Hippocampal formation (tissue), 2 donors: ENCODE measurements around the gene PLA2G5.

Source experiments
- DNase-seq, 2 donors: peaks; one replicate each; lab custom pipeline; 2025; lab: John Stamatoyannopoulos, UW

Gene PLA2G5

GRCh38 chr1:20068722-20069121 is 1.3 kb upstream of the PLA2G5 start:
- no peak for DNase-seq

DNA sequence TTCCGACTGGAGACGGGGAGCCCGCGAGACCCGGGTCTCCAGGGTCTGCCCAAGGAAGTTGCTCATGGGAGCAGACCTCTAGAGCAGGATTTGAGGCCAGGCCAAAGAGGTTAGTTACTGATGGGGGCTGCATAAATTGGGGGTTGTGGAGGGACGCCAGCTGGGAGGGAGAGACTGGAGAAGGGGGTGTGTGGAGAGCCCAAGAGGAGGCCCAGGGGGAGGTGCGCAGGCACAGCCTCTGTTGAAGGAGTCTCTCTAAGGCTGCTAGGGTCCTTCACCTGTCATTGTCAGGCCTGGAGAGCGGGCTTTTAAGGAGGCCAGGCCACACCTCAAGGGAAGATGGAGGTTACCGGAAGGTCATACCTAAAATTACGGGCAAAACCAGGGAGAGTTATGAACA is 363 bp downstream of the PLA2G5 start:
- DNase-seq: no peak

- no peak for DNase-seq
These were observed 1.4 kb downstream of the PLA2G5 start for GRCh38 chr1:20071416-20071815.

DNA sequence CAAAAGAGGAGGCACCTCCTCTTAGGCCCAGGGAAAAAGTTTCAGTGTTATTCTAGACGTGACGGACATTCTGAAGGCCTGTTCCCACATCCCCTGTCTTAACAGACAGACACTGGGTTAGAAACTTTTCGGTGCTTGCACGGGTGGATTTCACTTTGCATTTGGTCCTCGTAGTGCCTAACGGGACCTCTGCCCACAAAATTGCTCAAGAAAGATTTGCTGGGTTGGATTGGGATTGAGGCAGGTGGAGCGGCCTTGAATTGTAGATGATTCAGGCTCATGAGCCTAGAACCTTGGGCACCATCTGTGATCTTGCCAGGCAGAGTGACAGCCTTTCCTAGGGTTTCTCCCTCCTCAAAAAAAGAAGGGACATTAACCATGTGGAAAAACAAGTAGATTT is 2.8 kb downstream of the PLA2G5 start:
- DNase-seq: no peak

GRCh38 chr1:20073256-20073655 is 3.3 kb downstream of the PLA2G5 start:
- DNase-seq: no peak

DNA sequence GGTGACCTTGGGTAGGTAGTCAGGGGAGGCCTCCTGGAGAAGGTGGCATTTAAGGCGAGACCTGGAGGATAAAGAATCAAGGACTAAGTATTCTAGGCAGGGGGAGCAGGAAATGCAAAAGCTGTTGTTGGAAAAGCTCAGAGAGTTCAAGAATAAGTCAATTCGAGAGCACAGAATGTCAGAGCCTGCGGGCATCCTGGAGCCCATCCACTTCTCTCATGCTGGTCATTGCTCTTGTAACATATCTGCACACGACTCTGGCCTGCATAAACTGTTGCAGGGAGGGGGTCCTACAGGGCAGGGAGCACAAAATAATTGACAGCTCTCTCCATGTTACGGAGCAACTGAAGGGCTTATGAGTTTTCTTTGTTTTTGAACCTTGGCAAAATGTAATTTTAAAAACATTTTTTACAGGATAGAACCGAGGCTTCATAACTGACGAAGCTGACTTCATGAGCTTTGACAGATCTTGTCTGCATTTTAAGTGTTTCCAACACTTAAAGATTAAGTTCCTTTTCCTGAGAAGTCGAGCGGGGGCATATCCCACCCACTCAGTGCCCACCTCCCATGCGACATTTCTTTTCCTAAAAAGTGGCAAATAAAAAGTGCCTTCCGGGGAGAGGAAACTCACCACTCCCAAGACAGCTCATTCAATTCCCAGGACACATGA is 4.2 kb downstream of the PLA2G5 start:
- DNase-seq: no peak

DNA sequence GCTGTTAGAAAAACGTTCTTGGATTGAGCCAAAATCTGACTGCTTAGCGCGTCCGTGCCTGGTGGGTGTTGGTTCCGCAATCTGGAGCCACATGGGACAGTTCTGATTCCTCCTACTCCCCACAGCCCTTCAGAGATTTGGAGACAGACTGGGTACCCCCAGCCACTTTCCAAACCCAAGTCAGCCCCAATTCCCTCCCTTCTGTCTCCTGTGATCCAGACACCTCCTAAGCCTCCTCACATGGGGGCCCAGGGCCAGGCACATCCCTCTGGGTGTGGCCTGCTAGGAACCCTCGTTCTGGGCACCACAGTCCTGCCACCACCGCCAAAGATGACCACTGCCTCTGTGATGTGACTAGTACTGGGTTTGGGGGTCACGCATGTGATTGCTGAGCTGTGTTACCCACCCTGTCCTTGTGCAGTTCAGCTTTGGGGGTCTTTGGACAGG is 4.8 kb downstream of the PLA2G5 start:
- DNase-seq: no peak

GRCh38 chr1:20075345-20075744 is 5.4 kb downstream of the PLA2G5 start:
- DNase-seq: no peak

GRCh38 chr1:20076223-20076622 is 6.2 kb downstream of the PLA2G5 start:
- DNase-seq: no peak

- DNase-seq: no peak
These were observed 6.9 kb downstream of the PLA2G5 start for GRCh38 chr1:20076710-20077461.

GRCh38 chr1:20078171-20078651 is 8.2 kb downstream of the PLA2G5 start:
- DNase-seq: peak in 1 of 2 donors; percentile 29

GRCh38 chr1:20078711-20079110 is 8.7 kb downstream of the PLA2G5 start:
- DNase-seq: no peak

DNA sequence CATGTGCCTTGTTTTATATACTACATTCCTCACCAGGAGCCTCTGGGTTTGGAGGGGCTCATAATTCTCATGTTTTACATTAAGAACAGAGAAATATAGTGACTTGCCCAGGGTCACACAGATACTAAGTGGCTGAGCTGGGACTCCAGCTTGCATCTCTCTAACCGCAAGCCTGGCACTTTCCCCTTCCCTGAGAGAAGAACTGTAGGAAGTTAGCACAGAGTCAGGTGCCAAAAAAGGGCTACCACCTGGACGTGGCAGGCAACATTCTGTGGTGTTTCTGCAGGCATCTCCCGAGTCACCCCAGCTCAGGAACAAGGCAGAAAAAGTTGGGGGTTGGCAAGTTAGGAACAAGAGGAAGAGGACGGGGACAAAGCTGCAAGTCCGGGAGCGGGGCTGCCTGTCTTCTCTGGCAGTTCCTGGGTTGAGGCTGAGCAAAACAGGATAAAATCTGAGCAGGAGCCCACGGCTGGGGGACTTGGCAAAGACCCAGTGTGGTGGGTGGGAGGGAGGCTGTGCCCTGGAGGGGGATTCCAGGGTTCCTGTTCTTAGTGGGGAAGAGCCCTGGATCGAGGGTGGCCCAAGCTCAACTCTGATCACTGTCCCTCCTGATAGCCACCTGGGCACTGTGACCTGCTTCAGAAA is 9.8 kb downstream of the PLA2G5 start:
- DNase-seq: no peak

DNA sequence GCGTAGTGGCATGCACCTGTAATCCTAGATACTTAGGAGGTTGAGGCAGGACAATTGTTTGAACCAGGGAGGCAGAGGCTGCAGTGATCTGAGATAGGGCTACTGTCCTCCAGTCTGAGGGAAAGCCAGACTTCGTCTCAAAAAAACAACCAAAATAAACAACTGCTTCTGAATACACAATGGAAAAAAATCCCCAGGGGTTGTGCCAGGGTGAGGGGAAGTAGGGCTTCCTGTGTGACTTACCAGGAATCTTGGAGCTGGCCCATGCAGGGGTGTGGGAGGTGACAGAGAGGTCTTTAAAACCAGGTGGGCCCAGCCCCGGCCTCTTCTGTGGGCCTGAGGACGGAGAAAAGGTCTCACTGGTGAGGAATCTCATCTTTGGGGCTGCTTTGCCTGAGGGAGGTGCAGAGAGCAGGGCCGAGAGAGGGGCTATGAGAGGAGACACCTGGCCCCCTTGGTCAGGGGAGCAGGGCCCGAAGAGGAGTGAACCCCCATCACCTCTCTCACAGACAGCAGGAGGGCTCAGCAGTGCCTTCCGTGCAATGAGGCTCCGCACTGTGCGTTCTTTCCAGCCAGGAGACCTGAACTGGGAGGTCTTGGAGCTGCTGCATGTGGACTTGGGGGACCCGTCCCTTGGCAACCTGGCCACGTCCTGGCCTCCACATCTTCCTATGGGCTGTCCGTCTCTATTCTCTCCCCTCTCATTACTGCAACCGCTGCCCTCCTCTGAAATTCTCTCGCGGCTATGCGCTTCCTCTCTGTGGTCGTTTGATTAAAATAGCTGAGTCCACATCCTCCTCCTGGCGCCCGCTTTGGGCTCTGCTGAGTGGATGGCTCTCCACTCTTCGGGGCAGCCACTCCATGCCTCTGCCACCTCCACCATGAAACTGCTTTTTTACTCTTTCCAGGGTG is 10.7 kb downstream of the PLA2G5 start:
- no peak for DNase-seq

GRCh38 chr1:20081353-20081810 is 11.4 kb downstream of the PLA2G5 start:
- no peak for DNase-seq

DNA sequence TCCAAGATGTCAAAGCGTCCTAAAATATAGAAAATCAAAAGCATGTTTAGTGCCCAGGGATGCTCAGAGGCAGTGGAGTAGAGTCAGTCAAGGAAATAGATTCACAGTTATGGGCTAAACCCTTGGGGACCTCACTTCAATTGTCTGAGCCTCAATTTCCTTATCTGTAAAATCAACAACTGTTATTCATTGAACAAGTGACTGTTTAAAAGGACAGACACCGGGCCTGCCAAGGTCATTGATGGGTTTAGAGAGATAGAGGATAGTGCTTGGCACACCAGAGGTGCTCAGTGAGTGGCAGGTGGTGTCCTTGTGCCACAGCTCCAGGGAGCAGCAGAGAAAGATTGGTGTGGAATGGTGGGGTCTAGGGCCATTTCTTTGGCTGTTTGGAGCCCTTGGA is 12.8 kb downstream of the PLA2G5 start:
- no peak for DNase-seq

DNA sequence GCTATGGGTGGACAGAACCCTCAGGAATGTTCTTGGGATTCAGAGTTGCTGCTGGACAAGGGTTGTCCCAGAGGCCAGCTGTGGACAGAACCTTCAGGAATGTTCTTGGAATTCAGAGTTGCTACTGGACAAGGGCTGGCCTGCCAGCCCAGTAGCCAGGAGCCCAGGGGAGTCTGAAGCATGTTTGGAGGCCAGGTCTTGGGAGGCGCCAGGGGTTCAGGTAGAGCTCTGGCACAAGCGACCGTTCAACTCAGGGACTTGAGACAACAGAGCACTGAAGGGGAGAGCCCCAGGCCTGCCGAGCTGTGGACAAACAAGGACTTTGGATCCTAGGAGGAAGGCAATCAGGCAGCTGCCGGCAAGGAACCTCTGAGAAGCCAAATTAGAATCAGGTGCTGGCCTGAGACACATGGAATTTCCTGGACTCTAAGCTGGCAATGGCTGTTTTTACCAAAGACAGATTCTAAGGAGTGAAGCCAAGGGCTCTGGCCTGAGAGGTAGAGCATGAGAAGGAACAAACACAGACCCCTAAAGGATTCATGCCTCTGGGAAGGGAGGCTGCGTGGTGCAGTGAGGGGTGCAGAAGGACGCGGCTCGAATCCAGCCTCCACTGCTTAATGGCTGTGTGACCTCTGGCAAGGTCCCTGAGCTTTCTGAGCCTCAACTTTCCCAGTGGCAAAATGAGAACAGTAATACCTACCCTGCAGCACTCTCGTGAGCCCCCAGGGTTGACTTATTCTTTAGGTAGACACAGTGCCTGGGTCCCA is 13.4 kb downstream of the PLA2G5 start:
- DNase-seq: no peak

DNA sequence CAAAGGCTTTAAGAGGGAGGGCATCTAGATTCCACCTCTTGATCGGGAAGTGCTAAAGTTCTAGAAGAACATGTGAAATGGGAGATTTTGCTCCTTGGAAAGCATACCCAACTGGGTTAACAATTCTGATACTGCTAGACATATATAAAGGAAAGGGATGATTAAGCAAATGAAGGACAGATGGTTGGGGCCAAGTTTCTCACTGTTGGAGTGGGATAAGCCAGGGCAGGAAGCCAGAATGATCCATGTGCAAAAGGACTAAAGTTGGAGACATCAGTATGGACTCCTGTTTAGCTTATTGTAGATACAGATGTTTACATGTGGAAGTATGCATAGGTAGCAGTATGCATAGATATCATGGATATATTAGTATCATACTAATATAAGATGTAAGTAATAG is 16.8 kb downstream of the PLA2G5 start:
- no peak for DNase-seq

DNA sequence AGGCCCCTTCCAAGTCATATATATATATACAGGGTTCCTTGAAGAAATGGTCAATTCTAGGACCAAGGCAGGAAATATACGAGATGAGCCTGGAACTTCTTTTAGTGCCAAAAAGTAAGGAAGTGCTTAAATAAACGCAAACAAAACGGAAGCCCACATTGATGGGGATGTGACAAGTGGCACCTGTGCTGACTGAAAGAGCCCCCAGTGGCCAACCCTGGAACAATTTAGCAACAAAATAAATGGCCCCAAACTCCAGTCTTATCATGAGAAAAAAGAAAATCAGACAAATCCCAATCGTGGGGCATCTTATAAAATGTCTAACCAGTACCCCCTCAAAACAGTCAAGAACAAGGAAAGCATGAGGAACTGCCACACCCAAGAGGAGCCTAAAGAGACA is 17.7 kb downstream of the PLA2G5 start:
- no peak for DNase-seq

DNA sequence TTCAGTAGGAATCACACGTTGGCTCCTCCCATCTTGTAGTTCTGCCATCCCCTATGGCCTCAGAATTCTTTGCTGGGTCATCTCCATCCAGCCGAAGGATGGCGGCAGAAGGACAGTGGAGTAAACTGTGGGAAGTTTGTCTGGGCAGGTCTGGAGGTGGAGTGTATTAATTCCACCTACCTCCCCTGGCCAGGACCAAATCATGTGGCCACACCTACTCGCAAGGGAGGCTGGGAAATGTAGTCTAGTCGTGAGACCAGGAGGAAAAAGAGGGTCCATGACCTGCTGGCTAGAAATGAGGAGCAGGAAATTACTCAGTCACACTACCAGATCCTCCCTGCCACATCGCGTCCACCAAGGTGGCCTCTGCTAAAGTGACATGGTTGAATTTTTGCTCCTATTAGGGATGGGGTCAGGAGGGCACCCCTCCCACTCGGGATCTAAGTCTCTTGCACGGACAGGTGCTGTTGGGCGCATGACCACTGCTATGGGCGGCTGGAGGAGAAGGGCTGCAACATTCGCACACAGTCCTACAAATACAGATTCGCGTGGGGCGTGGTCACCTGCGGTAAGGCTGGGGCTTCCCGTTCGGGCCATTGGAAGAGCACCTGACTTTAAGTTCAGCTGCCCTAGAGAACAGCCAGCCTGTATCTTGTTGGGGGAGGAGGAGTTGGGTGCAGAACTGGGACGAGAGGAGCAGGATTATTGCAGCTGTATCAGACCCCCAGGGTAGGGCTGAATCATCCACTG is 19.5 kb downstream of the PLA2G5 start:
- DNase-seq: no peak
